BLaER1 treated with 17β-estradiol and CSF1 and Interleukin-3, amounts not matched to agents 10 nM and 100 nM (cell line): ENCODE results near the gene DUSP15.
A peak's percentile ranks its signal among the peaks of the same experiment; 100 is the strongest.

Source experiments
- H3K27ac ChIP-seq, 11 experiments: shearing (Covaris generic); formaldehyde crosslinking; 2 replicates each; pipeline ENCODE4 v1.8.1; 2022
- H3K27me3 ChIP-seq, 11 experiments: shearing (Covaris generic); formaldehyde crosslinking; 2 replicates each; pipeline ENCODE4 v1.8.1; 2022
- H3K36me3 ChIP-seq, 11 experiments: shearing (Covaris generic); formaldehyde crosslinking; 2 replicates each; pipeline ENCODE4 v1.8.1; 2022
- H3K4me1 ChIP-seq, 10 experiments: shearing (Covaris generic); formaldehyde crosslinking; 2 replicates each; pipeline ENCODE4 v1.8.1; 2022
- H3K4me2 ChIP-seq, 11 experiments: shearing (Covaris generic); formaldehyde crosslinking; 2 replicates each; pipeline ENCODE4 v1.8.1; 2022
- H3K4me3 ChIP-seq, 10 experiments: shearing (Covaris generic); formaldehyde crosslinking; 2 replicates each; pipeline ENCODE4 v1.8.1; 2022
- H3K9ac ChIP-seq, 11 experiments: shearing (Covaris generic); formaldehyde crosslinking; 2 replicates each; pipeline ENCODE4 v1.8.1; 2022
- H3K9me3 ChIP-seq, 11 experiments: shearing (Covaris generic); formaldehyde crosslinking; replicated peaks in 1 of 11; 2 replicates each; pipeline ENCODE4 v1.8.1; 2022
- H4K20me1 ChIP-seq, 11 experiments: shearing (Covaris generic); formaldehyde crosslinking; 2 replicates each; pipeline ENCODE4 v1.8.1; 2022
- Cebpa-rat ChIP-seq, 11 experiments: shearing (Covaris generic); IDR thresholded peaks; 2 replicates each; pipeline ENCODE4 v1.8.1; 2022

The DUSP15 gene

DNA sequence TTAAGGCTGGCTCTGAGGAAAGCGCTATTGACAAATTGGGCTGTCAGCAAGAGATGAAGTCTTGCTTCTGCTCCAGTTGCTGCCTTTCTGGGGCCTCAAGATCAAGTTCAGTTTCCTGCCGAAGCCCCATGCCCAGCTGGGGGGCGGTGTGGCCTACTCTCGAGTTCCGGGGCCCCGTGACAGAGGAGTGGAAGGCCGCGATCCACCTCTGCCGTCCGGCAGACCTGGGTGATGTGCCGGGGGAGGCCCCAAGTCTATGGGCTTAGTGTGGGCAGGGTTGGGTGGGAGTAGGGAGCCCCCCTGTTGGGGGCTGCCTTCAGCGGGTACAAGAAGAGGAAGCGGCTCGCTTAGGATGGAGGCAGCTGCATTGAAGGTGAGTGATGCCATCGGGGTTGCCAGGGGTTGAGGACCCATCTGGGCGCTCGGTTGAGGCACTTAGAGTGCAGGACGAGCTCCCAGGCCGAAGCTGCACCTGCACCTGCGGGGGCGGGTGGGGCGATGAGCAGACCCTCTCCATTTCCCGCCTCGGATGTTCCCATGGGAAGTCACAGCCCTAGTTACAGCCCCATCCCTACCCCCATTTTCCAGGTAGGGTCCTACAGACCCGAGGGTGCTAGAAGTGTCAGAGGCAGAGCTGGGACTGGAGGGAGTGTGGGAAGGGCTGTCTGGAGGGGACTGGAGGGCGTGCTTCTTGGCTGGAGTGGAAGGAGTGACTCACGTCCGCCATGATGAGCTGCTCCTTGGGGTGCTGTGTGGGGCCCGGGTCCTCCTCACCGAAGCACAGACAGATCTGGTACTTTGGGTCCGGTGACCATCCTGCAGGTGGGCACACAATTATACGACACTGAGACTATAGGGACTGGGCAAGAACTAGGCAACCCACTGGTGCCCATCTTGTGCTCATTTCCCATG lies 22.0 kb downstream of the DUSP15 start:
- no peak for TF ChIP-seq Cebpa-rat (IDR thresholded peaks at IDR 0.05)
- H3K27me3 ChIP-seq, result peaks cover 0 to 10% (median 0%) of the 10 kb centered on the region in 11 experiments; a peak in 3 of 22 replicates
- H4K20me1 ChIP-seq, result peaks cover 0 to 26% (median 0%) of the 10 kb centered on the region in 11 experiments; a peak in 4 of 22 replicates
- H3K4me3 ChIP-seq, result no peak overlapping the region
- no peaks in the 10 kb centered on the region for H3K36me3 ChIP-seq
- no peak overlapping the region for H3K27ac ChIP-seq
- peaks cover 12 to 35% (median 31%) of the 10 kb centered on the region in 10 experiments for H3K4me1 ChIP-seq
- H3K4me2 ChIP-seq, result no peak overlapping the region
- no peak overlapping the region for H3K9ac ChIP-seq
- H3K9me3 ChIP-seq, result no peaks in the 10 kb centered on the region

DNA sequence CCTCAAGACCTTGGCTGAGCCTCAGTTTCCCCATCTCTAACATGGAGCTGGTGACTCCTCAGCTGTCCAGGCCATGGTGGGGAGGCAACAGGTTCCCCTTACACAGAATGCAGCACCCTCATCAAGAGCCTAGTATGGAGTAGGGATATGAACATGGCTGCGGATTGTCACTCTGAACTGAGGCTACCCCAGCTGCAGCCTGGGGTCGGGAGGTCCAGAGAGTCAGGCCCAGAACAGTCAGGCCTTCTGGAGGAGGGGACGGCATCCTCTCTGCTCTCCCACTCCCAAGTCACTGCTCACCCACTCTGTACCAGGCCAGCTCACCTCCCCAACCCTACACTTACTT lies 23.6 kb downstream of the DUSP15 start:
- Histone ChIP-seq H3K9me3 (no peaks in the 10 kb centered on the region), H3K9ac (no peak overlapping the region), H3K27me3 (peaks cover 0 to 25% (median 0%) of the 10 kb centered on the region in 11 experiments; a peak in 5 of 22 replicates), H3K4me3 (no peak overlapping the region), H3K36me3 (no peaks in the 10 kb centered on the region), H3K4me1 (peaks cover 22 to 50% (median 47%) of the 10 kb centered on the region in 10 experiments), H4K20me1 (peaks cover 0 to 41% (median 0%) of the 10 kb centered on the region in 11 experiments; a peak in 7 of 22 replicates), H3K4me2 (no peak overlapping the region), H3K27ac (no peak overlapping the region)
- no peak for TF ChIP-seq Cebpa-rat (IDR thresholded peaks at IDR 0.05)

DNA sequence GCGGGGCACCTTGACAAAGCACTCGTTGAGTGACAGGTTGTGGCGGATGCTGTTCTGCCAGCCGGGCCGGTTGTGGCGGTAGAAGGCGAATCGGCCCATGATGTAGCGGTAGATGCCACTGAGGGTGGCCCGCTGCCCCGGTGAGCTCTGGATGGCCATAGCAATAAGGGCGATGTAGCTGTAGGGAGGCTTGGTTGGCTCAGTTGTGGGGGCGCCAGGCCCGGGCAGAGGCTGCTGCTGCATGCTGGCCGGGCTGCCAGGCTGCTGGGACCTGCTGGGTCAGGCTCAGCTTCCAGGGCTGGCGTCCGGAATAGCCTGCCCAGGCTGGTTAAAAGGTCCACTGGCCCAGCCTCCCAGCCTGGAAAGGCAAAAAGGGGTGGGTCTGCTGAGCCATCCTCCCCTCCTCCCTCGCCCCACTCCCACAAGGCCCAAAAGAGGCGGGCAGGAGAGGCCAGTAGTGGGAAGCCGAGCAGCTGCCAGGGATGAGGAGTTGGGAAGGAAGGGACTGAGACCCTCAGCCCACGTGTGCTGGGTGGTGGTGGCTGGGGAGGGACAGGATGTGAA lies 24.9 kb downstream of the DUSP15 start, which contains the start of gene FOXS1:
TSS of gene FOXS1 (minus strand) at position 305 of the 564 bp plus-strand sequence. CDS start at position 243, 62 bp downstream.
- Histone ChIP-seq H3K27ac (peak within 1 kb of the TSS in 1 of 11 experiments; percentile 13; a peak in 1 of 22 replicates), H3K27me3 (peaks cover 0 to 38% (median 0%) of the 10 kb centered on the region in 11 experiments; a peak in 5 of 22 replicates), H4K20me1 (peaks cover 0 to 53% (median 0%) of the 10 kb centered on the region in 11 experiments; a peak in 7 of 22 replicates), H3K36me3 (no peaks in the 10 kb centered on the region), H3K9ac (peak within 1 kb of the TSS in 7 of 11 experiments; percentile 6 to 54 (median 21); a peak in 4 of 22 replicates), H3K4me2 (peak within 1 kb of the TSS; percentile 12 to 85 (median 74)), H3K9me3 (no peaks in the 10 kb centered on the region), H3K4me1 (peaks cover 22 to 50% (median 48%) of the 10 kb centered on the region in 10 experiments), H3K4me3 (no peak within 1 kb of the TSS)
- no peak for TF ChIP-seq Cebpa-rat (IDR thresholded peaks at IDR 0.05)

DNA sequence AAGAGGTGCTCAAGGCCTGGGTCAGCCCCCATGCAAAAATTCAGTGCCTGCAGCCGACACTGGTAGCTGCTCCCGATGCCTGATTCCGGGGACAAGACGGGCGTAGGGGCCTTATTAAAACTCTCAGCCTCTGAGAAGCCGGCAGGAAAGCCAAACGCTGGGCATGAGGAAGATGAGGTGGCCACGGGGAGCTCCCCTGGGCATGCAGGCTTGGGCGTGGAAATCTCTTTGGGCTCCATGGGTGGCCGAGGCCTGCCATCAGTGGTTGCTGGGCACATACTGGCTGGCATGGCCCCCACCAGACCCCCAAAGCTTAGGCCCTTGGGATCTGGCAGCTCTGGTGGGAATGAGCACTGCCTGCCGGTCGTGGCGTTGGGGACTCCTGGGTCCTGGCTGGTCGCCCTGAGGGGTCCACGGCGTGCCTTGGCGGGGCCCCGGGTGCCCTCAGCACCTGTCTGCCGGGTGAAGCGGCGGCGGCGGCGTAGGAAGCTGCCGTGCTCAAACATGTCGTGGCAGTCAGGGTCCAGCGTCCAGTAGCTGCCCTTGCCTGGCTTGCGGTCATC lies 25.5 kb downstream of the DUSP15 start:
- no peak overlapping the region for H3K27ac ChIP-seq
- no peak overlapping the region for H3K4me3 ChIP-seq
- TF ChIP-seq Cebpa-rat (IDR thresholded peaks at IDR 0.05), result no peak
- H3K4me1 ChIP-seq, result peaks cover 22 to 52% (median 49%) of the 10 kb centered on the region in 10 experiments
- H3K9me3 ChIP-seq, result no peaks in the 10 kb centered on the region
- H4K20me1 ChIP-seq, result peaks cover 0 to 57% (median 0%) of the 10 kb centered on the region in 11 experiments; a peak in 7 of 22 replicates
- peak overlapping the region in 1 of 11 experiments; percentile 21; a peak in 1 of 22 replicates for H3K9ac ChIP-seq
- H3K36me3 ChIP-seq, result no peaks in the 10 kb centered on the region
- peaks cover 0 to 44% (median 0%) of the 10 kb centered on the region in 11 experiments; a peak in 5 of 22 replicates for H3K27me3 ChIP-seq
- peak overlapping the region in 9 of 11 experiments; percentile 40 to 82 (median 74); a peak in 15 of 22 replicates for H3K4me2 ChIP-seq

DNA sequence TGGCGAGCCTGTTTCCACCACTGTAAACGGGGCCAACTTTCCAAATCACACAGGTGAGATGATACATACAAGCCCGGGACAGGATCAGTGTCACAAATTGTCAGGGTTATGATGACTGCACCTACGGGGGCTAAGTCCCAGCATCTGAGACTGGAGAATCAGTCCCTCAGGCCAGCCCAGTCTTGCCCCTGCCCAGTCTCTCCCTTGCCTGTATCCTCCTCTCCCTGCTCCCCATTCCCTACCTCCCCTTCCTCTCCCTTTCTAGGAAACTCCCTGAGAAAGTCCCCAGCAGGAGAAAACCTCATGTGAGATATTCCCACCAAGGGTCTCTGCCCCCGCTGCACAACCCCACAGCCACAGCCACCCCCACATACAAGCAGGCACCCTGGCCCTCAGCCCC lies 26.4 kb downstream of the DUSP15 start:
- H3K9me3 ChIP-seq, result no peaks in the 10 kb centered on the region
- H3K36me3 ChIP-seq, result no peaks in the 10 kb centered on the region
- no peak overlapping the region for H3K27ac ChIP-seq
- peak overlapping the region in 1 of 11 experiments; percentile 14; a peak in 1 of 22 replicates for H3K9ac ChIP-seq
- TF ChIP-seq Cebpa-rat (IDR thresholded peaks at IDR 0.05), result no peak
- H3K4me3 ChIP-seq, result no peak overlapping the region
- H3K27me3 ChIP-seq, result peaks cover 0 to 53% (median 0%) of the 10 kb centered on the region in 11 experiments; a peak in 5 of 22 replicates
- peak overlapping the region in 8 of 11 experiments; percentile 52 to 85 (median 78); a peak in 12 of 22 replicates for H3K4me2 ChIP-seq
- H3K4me1 ChIP-seq, result peaks cover 22 to 60% (median 58%) of the 10 kb centered on the region in 10 experiments
- peaks cover 0 to 66% (median 0%) of the 10 kb centered on the region in 11 experiments; a peak in 7 of 22 replicates for H4K20me1 ChIP-seq

- H3K9me3 ChIP-seq, result no peaks in the 10 kb centered on the region
- peak overlapping the region in 1 of 11 experiments; percentile 4; a peak in 1 of 22 replicates for H3K27ac ChIP-seq
- H3K4me1 ChIP-seq, result peaks cover 28 to 66% (median 64%) of the 10 kb centered on the region in 10 experiments
- peaks cover 0 to 72% (median 0%) of the 10 kb centered on the region in 11 experiments; a peak in 7 of 22 replicates for H4K20me1 ChIP-seq
- H3K27me3 ChIP-seq, result peaks cover 0 to 59% (median 0%) of the 10 kb centered on the region in 11 experiments; a peak in 5 of 22 replicates
- H3K4me2 ChIP-seq, result peak overlapping the region; percentile 52 to 87 (median 77)
- TF ChIP-seq Cebpa-rat (IDR thresholded peaks at IDR 0.05), result no peak
- peak overlapping the region in 2 of 11 experiments; percentile 16 to 36; a peak in 2 of 22 replicates for H3K9ac ChIP-seq
- H3K36me3 ChIP-seq, result no peaks in the 10 kb centered on the region
- no peak overlapping the region for H3K4me3 ChIP-seq
These were observed 27.0 kb downstream of the DUSP15 start for GRCh38 chr20:31843288-31843687.

DNA sequence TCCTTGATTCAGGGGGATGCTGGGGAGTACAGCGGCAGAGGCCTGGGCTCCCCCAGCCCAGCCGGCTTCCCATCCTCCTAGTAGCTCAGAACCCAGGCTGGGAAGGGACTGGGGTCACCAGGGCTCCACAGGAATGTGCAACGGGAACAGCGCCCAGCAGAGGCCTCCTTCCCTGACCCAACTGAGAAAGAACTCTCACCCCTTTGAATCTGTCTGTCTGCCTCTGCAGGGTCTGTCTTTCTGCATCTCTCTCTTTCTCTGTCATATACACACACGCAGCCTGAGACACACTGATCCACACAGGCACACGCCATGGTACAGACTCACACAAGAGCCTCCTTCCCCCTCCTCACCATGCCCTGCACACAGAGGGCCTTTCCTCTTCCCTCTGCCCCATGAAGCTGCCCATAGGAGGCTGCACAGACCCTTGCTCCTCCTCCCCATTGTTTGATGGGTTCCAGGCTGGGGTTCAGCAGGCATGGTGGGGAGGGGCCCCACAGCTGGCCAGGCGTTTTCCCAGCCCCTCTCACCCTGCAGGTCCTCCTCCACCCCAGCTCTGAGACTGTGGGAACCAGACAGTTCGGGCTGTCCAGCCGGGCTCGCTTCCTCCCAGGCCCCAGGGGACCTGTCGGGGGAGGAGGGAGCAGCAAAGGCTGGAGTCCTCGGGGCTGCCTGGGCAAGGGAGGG lies 27.7 kb downstream of the DUSP15 start:
- Histone ChIP-seq H3K4me3 (no peak overlapping the region), H3K9me3 (no peaks in the 10 kb centered on the region), H3K36me3 (no peaks in the 10 kb centered on the region), H3K4me2 (peak overlapping the region; percentile 52 to 87 (median 77)), H4K20me1 (peaks cover 0 to 79% (median 0%) of the 10 kb centered on the region in 11 experiments; a peak in 7 of 22 replicates), H3K27ac (peak overlapping the region in 1 of 11 experiments; percentile 4; a peak in 1 of 22 replicates), H3K9ac (peak overlapping the region in 6 of 11 experiments; percentile 4 to 36 (median 18); a peak in 8 of 22 replicates), H3K27me3 (peaks cover 0 to 66% (median 0%) of the 10 kb centered on the region in 11 experiments; a peak in 5 of 22 replicates), H3K4me1 (peaks cover 35 to 73% (median 71%) of the 10 kb centered on the region in 10 experiments)
- TF ChIP-seq Cebpa-rat (IDR thresholded peaks at IDR 0.05), result no peak

- Histone ChIP-seq H3K4me3 (no peak overlapping the region), H3K36me3 (no peaks in the 10 kb centered on the region), H3K9me3 (no peaks in the 10 kb centered on the region), H3K4me2 (peak overlapping the region in 8 of 11 experiments; percentile 67 to 87 (median 79); a peak in 14 of 22 replicates), H3K27ac (no peak overlapping the region), H4K20me1 (peaks cover 0 to 86% (median 4%) of the 10 kb centered on the region in 11 experiments; a peak in 15 of 22 replicates), H3K27me3 (peaks cover 0 to 73% (median 0%) of the 10 kb centered on the region in 11 experiments; a peak in 5 of 22 replicates), H3K9ac (no peak overlapping the region), H3K4me1 (peaks cover 42 to 80% (median 78%) of the 10 kb centered on the region in 10 experiments)
- no peak for TF ChIP-seq Cebpa-rat (IDR thresholded peaks at IDR 0.05)
These were observed 28.4 kb downstream of the DUSP15 start for GRCh38 chr20:31841928-31842327.
